ENCODE data around the gene SUV39H2.
"Not testable (repeated sequence)": the region's sequence is repeated elsewhere in the genome, so short reads cannot be mapped to it uniquely, and the experiment has no call there.

Gene SUV39H2

DNA sequence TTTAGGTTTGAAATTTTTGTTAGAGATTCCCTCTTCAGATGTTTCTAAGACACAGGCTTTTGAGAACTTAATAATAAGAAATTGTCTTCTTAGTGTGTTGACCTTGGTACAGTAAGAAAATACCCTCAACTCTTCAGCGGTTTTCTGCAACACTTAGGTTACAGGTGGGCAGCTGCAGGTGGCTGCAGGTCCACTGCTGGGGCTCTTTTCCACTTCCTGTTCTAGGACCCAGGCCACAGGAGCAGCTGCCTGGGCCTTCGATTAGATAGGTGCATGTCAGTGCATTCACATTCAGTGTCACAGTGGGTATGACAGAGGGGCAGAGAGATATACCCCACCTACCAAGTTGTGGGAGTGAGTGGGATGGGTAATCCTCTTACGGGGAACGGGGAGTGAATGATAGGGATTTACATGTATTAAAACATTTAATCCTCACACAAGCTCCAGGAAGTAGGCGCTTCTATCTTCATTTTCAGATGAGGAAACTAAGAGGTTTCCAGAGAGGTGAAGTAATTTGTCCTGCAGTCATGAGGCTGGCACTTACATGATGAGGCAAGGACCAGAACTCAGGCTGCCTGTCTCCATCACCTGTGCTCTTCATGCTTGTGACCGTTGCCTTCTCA, 20.2 kb upstream of the SUV39H2 start:
- CTCF ChIA-PET = interaction anchor here (2.9 kb wide), 1 partner anchor 10 kb away, joined by 13 read pairs; no protein-coding TSS in a partner anchor
- Histone ChIP-seq H3K9me3 (ENCODE audit: control extremely low read depth in 1 of 5, control insufficient read depth in 4 of 5, insufficient read depth in 2 of 5, low read depth in 1 of 5, low read length in 4 of 5) (no peaks in the 10 kb centered on the region), H3K27me3 (replicated peaks in 2 of 5; ENCODE audit: control insufficient read depth in 4 of 5, insufficient read depth in 5 of 5, low read length in 4 of 5) (no peaks in the 10 kb centered on the region), H3K4me1 (ENCODE audit: control extremely low read depth in 1 of 4, control insufficient read depth in 4 of 4, insufficient read depth in 4 of 4, low read length in 3 of 4) (no peaks in the 10 kb centered on the region), H3K4me3 (ENCODE audit: control insufficient read depth in 1 of 7, extremely low read depth in 1 of 7, insufficient read depth in 4 of 7, low read depth in 2 of 7, low read length in 6 of 7) (no peak overlapping the region), H3K36me3 (ENCODE audit: control insufficient read depth in 4 of 4, insufficient read depth in 4 of 4, low read length in 3 of 4) (peaks cover 9 to 61% (median 30%) of the 10 kb centered on the region in 4 experiments), H3K27ac (ENCODE audit: insufficient read depth in 1 of 2, low read depth in 1 of 2, low read length in 2 of 2, poor library complexity in 1 of 2, severe bottlenecking in 2 of 2) (no peak overlapping the region)
- POLR2A ChIA-PET = interaction anchor here (0.6 kb wide), 1 partner anchor 20 kb away, joined by 3 read pairs; no protein-coding TSS in a partner anchor
- no peak for DNase-seq
- WGBS (ENCODE audit: insufficient coverage) = 100% methylated on average over 1 of the region's 6 CpGs

DNA sequence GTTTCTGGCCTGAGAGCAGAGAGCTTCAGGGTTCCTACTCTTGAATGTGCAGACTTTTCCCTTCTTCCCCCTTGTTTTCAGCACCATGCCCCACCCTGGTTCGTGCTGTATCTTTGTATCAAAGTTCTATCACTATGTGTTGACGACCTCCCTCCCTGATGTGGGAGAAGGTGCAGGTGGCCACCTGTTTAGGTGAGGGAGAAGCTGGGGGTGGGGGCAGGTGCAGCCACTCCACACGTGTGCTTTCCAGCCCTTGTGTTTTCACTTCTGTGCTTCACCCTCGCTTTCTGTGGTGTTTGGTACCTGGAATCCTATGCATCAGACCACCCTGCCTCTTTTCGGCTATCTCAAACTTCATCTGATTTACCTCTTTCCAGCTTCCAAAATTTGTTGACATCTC, 19.6 kb upstream of the SUV39H2 start:
- Histone ChIP-seq H3K4me3 (ENCODE audit: control insufficient read depth in 1 of 7, extremely low read depth in 1 of 7, insufficient read depth in 4 of 7, low read depth in 2 of 7, low read length in 6 of 7) (no peak overlapping the region), H3K36me3 (ENCODE audit: control insufficient read depth in 4 of 4, insufficient read depth in 4 of 4, low read length in 3 of 4) (peaks cover 9 to 60% (median 29%) of the 10 kb centered on the region in 4 experiments), H3K27ac (ENCODE audit: insufficient read depth in 1 of 2, low read depth in 1 of 2, low read length in 2 of 2, poor library complexity in 1 of 2, severe bottlenecking in 2 of 2) (no peak overlapping the region), H3K4me1 (ENCODE audit: control extremely low read depth in 1 of 4, control insufficient read depth in 4 of 4, insufficient read depth in 4 of 4, low read length in 3 of 4) (no peaks in the 10 kb centered on the region), H3K9me3 (ENCODE audit: control extremely low read depth in 1 of 5, control insufficient read depth in 4 of 5, insufficient read depth in 2 of 5, low read depth in 1 of 5, low read length in 4 of 5) (no peaks in the 10 kb centered on the region), H3K27me3 (replicated peaks in 2 of 5; ENCODE audit: control insufficient read depth in 4 of 5, insufficient read depth in 5 of 5, low read length in 4 of 5) (no peaks in the 10 kb centered on the region)
- 96% methylated on average over 4 of the region's 5 CpGs for WGBS (ENCODE audit: insufficient coverage)
- POLR2A ChIA-PET = no interaction called here
- CTCF ChIA-PET = interaction anchor here (2.9 kb wide), 1 partner anchor 11 kb away, joined by 13 read pairs; no protein-coding TSS in a partner anchor
- no peak for DNase-seq

DNA sequence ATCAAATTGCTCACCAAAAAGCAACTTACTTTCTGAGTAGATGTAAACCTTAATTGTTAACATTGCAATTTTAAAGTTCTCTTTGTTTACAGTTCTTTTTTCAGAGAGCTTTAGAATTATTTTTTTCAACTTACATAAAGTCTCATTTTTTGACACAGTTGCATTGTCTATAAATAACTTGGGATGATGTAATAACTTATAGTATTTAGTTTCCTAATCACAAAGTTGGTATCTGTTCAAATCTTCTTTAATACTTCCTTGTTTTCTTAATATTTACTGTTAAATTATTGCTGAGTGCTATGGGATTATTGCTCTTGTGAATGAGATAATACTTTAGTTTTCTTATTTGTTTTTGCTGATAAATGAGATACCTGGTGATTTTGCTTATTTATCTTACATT, 18.9 kb upstream of the SUV39H2 start:
- H3K9me3 ChIP-seq (ENCODE audit: control extremely low read depth in 1 of 5, control insufficient read depth in 4 of 5, insufficient read depth in 2 of 5, low read depth in 1 of 5, low read length in 4 of 5) = no peaks in the 10 kb centered on the region
- no peak for DNase-seq
- no peaks in the 10 kb centered on the region for H3K27me3 ChIP-seq (replicated peaks in 2 of 5; ENCODE audit: control insufficient read depth in 4 of 5, insufficient read depth in 5 of 5, low read length in 4 of 5)
- H3K4me3 ChIP-seq (ENCODE audit: control insufficient read depth in 1 of 7, extremely low read depth in 1 of 7, insufficient read depth in 4 of 7, low read depth in 2 of 7, low read length in 6 of 7) = no peak overlapping the region
- H3K4me1 ChIP-seq (ENCODE audit: control extremely low read depth in 1 of 4, control insufficient read depth in 4 of 4, insufficient read depth in 4 of 4, low read length in 3 of 4) = no peaks in the 10 kb centered on the region
- ChIA-PET POLR2A (no interaction called here), CTCF (interaction anchor here (2.9 kb wide), 1 partner anchor 12 kb away, joined by 13 read pairs; no protein-coding TSS in a partner anchor)
- no peak overlapping the region for H3K27ac ChIP-seq (ENCODE audit: insufficient read depth in 1 of 2, low read depth in 1 of 2, low read length in 2 of 2, poor library complexity in 1 of 2, severe bottlenecking in 2 of 2)
- peaks cover 7 to 55% (median 25%) of the 10 kb centered on the region in 4 experiments for H3K36me3 ChIP-seq (ENCODE audit: control insufficient read depth in 4 of 4, insufficient read depth in 4 of 4, low read length in 3 of 4)

DNA sequence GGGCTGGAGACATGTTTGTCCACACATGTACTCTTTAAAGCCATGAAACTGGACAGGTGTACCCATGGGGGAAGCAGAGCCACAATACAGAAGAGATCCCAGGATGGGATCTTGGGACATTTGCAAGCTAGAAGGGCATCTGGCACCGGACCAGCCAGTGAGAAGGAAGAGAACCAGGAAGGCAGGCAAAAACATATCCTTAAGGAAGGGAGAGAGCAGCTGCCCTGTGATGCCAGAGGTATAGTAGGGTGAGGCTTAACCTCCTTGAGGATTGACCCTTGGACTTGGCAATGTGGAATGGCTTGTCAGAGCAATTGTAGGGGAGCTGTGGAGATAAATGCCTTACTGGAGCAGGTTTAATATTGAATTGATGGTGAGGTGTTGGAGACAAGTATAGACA, 17.9 kb upstream of the SUV39H2 start:
- DNase-seq = no peak
- Histone ChIP-seq H3K9me3 (ENCODE audit: control extremely low read depth in 1 of 5, control insufficient read depth in 4 of 5, insufficient read depth in 2 of 5, low read depth in 1 of 5, low read length in 4 of 5) (no peaks in the 10 kb centered on the region), H3K27me3 (replicated peaks in 2 of 5; ENCODE audit: control insufficient read depth in 4 of 5, insufficient read depth in 5 of 5, low read length in 4 of 5) (no peaks in the 10 kb centered on the region), H3K4me3 (ENCODE audit: control insufficient read depth in 1 of 7, extremely low read depth in 1 of 7, insufficient read depth in 4 of 7, low read depth in 2 of 7, low read length in 6 of 7) (no peak overlapping the region), H3K27ac (ENCODE audit: insufficient read depth in 1 of 2, low read depth in 1 of 2, low read length in 2 of 2, poor library complexity in 1 of 2, severe bottlenecking in 2 of 2) (no peak overlapping the region), H3K4me1 (ENCODE audit: control extremely low read depth in 1 of 4, control insufficient read depth in 4 of 4, insufficient read depth in 4 of 4, low read length in 3 of 4) (no peaks in the 10 kb centered on the region), H3K36me3 (ENCODE audit: control insufficient read depth in 4 of 4, insufficient read depth in 4 of 4, low read length in 3 of 4) (peaks cover 5 to 50% (median 24%) of the 10 kb centered on the region in 4 experiments)
- ChIA-PET CTCF (interaction anchor here (2.9 kb wide), 1 partner anchor 13 kb away, joined by 13 read pairs; no protein-coding TSS in a partner anchor), POLR2A (no interaction called here)
- WGBS (ENCODE audit: insufficient coverage) = 92% methylated on average over 1 of the region's 1 CpG

DNA sequence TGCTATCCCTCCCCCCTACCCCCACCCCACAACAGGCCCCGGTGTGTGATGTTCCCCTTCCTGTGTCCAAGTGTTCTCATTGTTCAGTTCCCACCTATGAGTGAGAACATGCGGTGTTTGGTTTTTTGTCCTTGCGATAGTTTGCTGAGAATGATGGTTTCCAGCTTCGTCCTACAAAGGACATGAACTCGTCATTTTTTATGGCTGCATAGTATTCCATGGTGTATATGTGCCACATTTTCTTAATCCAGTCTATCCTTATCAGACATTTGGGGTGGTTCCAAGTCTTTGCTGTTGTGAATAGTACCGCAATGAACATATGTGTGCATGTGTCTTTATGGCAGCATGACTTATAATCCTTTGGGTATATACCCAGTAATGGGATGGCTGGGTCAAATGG, 14.2 kb upstream of the SUV39H2 start:
- H3K27me3 ChIP-seq (replicated peaks in 2 of 5; ENCODE audit: control insufficient read depth in 4 of 5, insufficient read depth in 5 of 5, low read length in 4 of 5); DNase-seq: not testable (repeated sequence)
- peaks cover 8 to 43% (median 18%) of the 10 kb centered on the region in 4 experiments for H3K36me3 ChIP-seq (ENCODE audit: control insufficient read depth in 4 of 4, insufficient read depth in 4 of 4, low read length in 3 of 4)

DNA sequence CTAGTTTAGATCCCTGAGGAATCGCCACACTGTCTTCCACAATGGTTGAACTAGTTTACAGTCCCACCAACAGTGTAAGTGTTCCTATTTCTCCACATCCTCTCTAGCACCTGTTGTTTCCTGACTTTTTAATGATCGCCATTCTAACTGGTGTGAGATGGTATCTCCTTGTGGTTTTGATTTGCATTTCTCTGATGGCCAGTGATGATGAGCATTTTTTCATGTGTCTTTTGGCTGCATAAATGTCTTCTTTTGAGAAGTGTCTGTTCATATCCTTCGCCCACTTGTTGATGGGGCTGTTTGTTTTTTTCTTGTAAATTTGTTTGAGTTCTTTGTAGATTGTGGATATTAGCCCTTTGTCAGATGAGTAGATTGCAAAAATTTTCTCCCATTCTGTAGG, 13.8 kb upstream of the SUV39H2 start:
- H3K4me1 ChIP-seq (ENCODE audit: control extremely low read depth in 1 of 4, control insufficient read depth in 4 of 4, insufficient read depth in 4 of 4, low read length in 3 of 4); POLR2A ChIA-PET; H3K27ac ChIP-seq (ENCODE audit: insufficient read depth in 1 of 2, low read depth in 1 of 2, low read length in 2 of 2, poor library complexity in 1 of 2, severe bottlenecking in 2 of 2); H3K27me3 ChIP-seq (replicated peaks in 2 of 5; ENCODE audit: control insufficient read depth in 4 of 5, insufficient read depth in 5 of 5, low read length in 4 of 5); H3K4me3 ChIP-seq (ENCODE audit: control insufficient read depth in 1 of 7, extremely low read depth in 1 of 7, insufficient read depth in 4 of 7, low read depth in 2 of 7, low read length in 6 of 7); DNase-seq; H3K9me3 ChIP-seq (ENCODE audit: control extremely low read depth in 1 of 5, control insufficient read depth in 4 of 5, insufficient read depth in 2 of 5, low read depth in 1 of 5, low read length in 4 of 5): not testable (repeated sequence)
- CTCF ChIA-PET = interaction anchor here (0.6 kb wide), 1 partner anchor 40 kb away, joined by 4 read pairs; no protein-coding TSS in a partner anchor
- H3K36me3 ChIP-seq (ENCODE audit: control insufficient read depth in 4 of 4, insufficient read depth in 4 of 4, low read length in 3 of 4) = peaks cover 8 to 47% (median 21%) of the 10 kb centered on the region in 4 experiments
- WGBS (ENCODE audit: insufficient coverage) = no CpG with 5 or more reads among the region's 3 CpGs

More for the DNA sequence above, 14.2 kb upstream of the SUV39H2 start:
- POLR2A ChIA-PET; H3K4me3 ChIP-seq (ENCODE audit: control insufficient read depth in 1 of 7, extremely low read depth in 1 of 7, insufficient read depth in 4 of 7, low read depth in 2 of 7, low read length in 6 of 7); H3K4me1 ChIP-seq (ENCODE audit: control extremely low read depth in 1 of 4, control insufficient read depth in 4 of 4, insufficient read depth in 4 of 4, low read length in 3 of 4); H3K9me3 ChIP-seq (ENCODE audit: control extremely low read depth in 1 of 5, control insufficient read depth in 4 of 5, insufficient read depth in 2 of 5, low read depth in 1 of 5, low read length in 4 of 5); H3K27ac ChIP-seq (ENCODE audit: insufficient read depth in 1 of 2, low read depth in 1 of 2, low read length in 2 of 2, poor library complexity in 1 of 2, severe bottlenecking in 2 of 2); CTCF ChIA-PET: not testable (repeated sequence)
- 100% methylated on average over 3 of the region's 6 CpGs for WGBS (ENCODE audit: insufficient coverage)

DNA sequence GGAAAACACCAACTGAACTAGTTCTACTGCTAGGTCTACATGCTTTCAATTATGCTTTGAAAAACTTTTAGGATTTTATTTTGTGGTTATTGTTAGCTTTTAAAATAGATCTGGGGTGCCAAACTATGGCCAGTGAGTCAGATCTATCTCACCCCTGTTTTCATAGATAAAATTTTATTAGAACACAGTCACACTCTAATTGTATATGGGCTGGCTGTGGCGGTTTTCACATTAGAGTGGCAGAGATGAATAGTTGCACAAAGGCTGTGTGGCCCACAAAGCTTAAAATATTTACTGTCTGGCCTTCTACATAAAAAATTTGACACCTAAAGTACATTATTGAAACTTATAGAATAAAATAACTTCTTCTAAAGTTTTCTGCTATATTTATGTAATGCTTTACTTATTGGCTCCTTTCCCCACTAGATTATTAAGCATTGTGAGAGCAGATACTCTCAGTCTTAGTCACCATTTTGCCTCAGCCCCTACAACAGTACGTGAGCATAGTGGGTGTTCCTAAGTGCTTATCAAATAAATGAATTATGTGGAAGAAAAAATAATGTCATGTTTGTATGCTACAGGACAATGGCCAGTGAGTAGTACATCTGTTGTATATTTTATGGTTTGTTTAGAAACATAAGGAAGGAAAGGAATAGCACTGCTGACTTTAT, 5.4 kb upstream of the SUV39H2 start:
- H3K4me1 ChIP-seq (ENCODE audit: control extremely low read depth in 1 of 4, control insufficient read depth in 4 of 4, insufficient read depth in 4 of 4, low read length in 3 of 4) = peaks cover 0 to 13% (median 11%) of the 10 kb centered on the region in 4 experiments
- H3K27ac ChIP-seq (ENCODE audit: insufficient read depth in 1 of 2, low read depth in 1 of 2, low read length in 2 of 2, poor library complexity in 1 of 2, severe bottlenecking in 2 of 2) = no peak overlapping the region
- WGBS (ENCODE audit: insufficient coverage) = 100% methylated on average over 2 of the region's 2 CpGs
- POLR2A ChIA-PET = no interaction called here
- peaks cover 3 to 24% (median 14%) of the 10 kb centered on the region in 4 experiments for H3K36me3 ChIP-seq (ENCODE audit: control insufficient read depth in 4 of 4, insufficient read depth in 4 of 4, low read length in 3 of 4)
- no peak overlapping the region for H3K4me3 ChIP-seq (ENCODE audit: control insufficient read depth in 1 of 7, extremely low read depth in 1 of 7, insufficient read depth in 4 of 7, low read depth in 2 of 7, low read length in 6 of 7)
- no peaks in the 10 kb centered on the region for H3K9me3 ChIP-seq (ENCODE audit: control extremely low read depth in 1 of 5, control insufficient read depth in 4 of 5, insufficient read depth in 2 of 5, low read depth in 1 of 5, low read length in 4 of 5)
- DNase-seq = no peak
- H3K27me3 ChIP-seq (replicated peaks in 2 of 5; ENCODE audit: control insufficient read depth in 4 of 5, insufficient read depth in 5 of 5, low read length in 4 of 5) = no peaks in the 10 kb centered on the region
- CTCF ChIA-PET = interaction anchor here (1.0 kb wide), 1 partner anchor 232 kb away, joined by 3 read pairs; no protein-coding TSS in a partner anchor

Data from common myeloid progenitor, CD34-positive (primary cell).